MCF 10A (cell line): ENCODE results near the gene LTB4R. TPM values are rescaled to one million over a fixed set of nuclear protein-coding genes. Genes with fewer than 3 reads are reported as not detected.

Experiments used
- BruUV-seq: library from RNA; stranded (reverse); fragments of 400-500 nt; replicated peaks from 2 replicates; lab custom pipeline; 2021; lab: Mats Ljungman, UMichigan
- CTCF ChIA-PET: fragments of 300-600 bp; sonication (Branson Sonifier 250); formaldehyde crosslinking; extraction: SDS; loops from one replicate; lab custom pipeline; 2021; ENCODE audit warnings: antibody characterized with exemption, inconsistent platforms; lab: Yijun Ruan, JAX
- POLR2A ChIA-PET: fragments of 300-600, 350-650 bp; sonication (Branson Sonifier 250); formaldehyde crosslinking; extraction: SDS; loops from one replicate; lab custom pipeline; 2020; ENCODE audit warnings: antibody characterized with exemption, inconsistent platforms; lab: Yijun Ruan, JAX
- DNase-seq: peaks from one replicate; pipeline ENCODE4 v3.0.0-alpha.2; 2018; ENCODE audit not compliant: unreplicated experiment
- H3K27ac Mint-ChIP-seq: one replicate; pipeline ENCODE4 v1.8.0; 2022; ENCODE audit warnings: mild to moderate bottlenecking, low read depth, mixed read lengths; ENCODE audit not compliant: unreplicated experiment
- H3K27me3 Mint-ChIP-seq: one replicate; pipeline ENCODE4 v1.8.0; 2022; ENCODE audit warnings: mixed read lengths; ENCODE audit not compliant: insufficient read depth, unreplicated experiment
- H3K36me3 Mint-ChIP-seq: one replicate; pipeline ENCODE4 v1.8.0; 2022; ENCODE audit warnings: mild to moderate bottlenecking, moderate library complexity, mixed read lengths; ENCODE audit not compliant: insufficient read depth, unreplicated experiment
- H3K4me1 Mint-ChIP-seq: one replicate; pipeline ENCODE4 v1.8.0; 2022; ENCODE audit warnings: mixed read lengths; ENCODE audit not compliant: insufficient read depth, unreplicated experiment
- H3K4me3 Mint-ChIP-seq: one replicate; pipeline ENCODE4 v1.8.0; 2022; ENCODE audit warnings: mild to moderate bottlenecking, moderate library complexity, mixed read lengths; ENCODE audit not compliant: unreplicated experiment
- H3K9me3 Mint-ChIP-seq: one replicate; pipeline ENCODE4 v1.8.0; 2022; ENCODE audit warnings: mixed read lengths; ENCODE audit not compliant: unreplicated experiment
- CTCF ChIP-seq: fragments of 200-600 bp; IDR thresholded peaks from one replicate; pipeline ENCODE4 v1.8.0; 2022; ENCODE audit warnings: antibody characterized with exemption, mild to moderate bottlenecking; ENCODE audit not compliant: unreplicated experiment
- intact Hi-C: fragments of 100-400 bp; cut with micrococcal nuclease; formaldehyde crosslinking; loops from 2 replicates; pipeline ENCODE4 v1.14.1; 2022
- total RNA-seq: library from RNA; stranded (reverse); gene quantifications from 2 replicates; pipeline ENCODE4 v1.2.3, GENCODE V29; 2022

Gene LTB4R
- total RNA-seq, 1 experiment from 2014 or later: 15.8 TPM

- no peak for TF ChIP-seq CTCF
- no TSS peak for BruUV-seq
- CTCF ChIA-PET: interaction anchor here (5.3 to 5.6 kb wide), 2 partner anchors 10 to 92 kb away, joined by 34 to 108 read pairs; partner anchors contain the start of gene ADCY4
- Mint-ChIP-seq H3K4me3 (no peak overlapping the region), H3K9me3 (no peaks in the 10 kb centered on the region), H3K27me3 (peaks cover 13% of the 10 kb centered on the region), H3K4me1 (no peaks in the 10 kb centered on the region), H3K36me3 (no peaks in the 10 kb centered on the region), H3K27ac (no peak overlapping the region)
- intact Hi-C loops: no loop called here
- DNase-seq: no peak
- POLR2A ChIA-PET: interaction anchor here (0.6 to 0.9 kb wide), 2 partner anchors 14 to 98 kb away, joined by 3 read pairs; no protein-coding TSS in a partner anchor
These were observed 32.7 kb downstream of the LTB4R start for GRCh38 chr14:24343795-24344660.

GRCh38 chr14:24347134-24347533 is 35.8 kb downstream of the LTB4R start:
- ChIA-PET POLR2A (interaction anchor here (0.9 to 1.1 kb wide), 3 partner anchors 31 to 85 kb away, joined by 3 to 4 read pairs (median 3); partner anchors contain the start of genes DHRS1 and NOP9), CTCF (interaction anchor here (0.7 to 5.6 kb wide), 9 partner anchors 13 to 95 kb away, joined by 3 to 108 read pairs (median 5); partner anchors contain the start of genes ADCY4 and CIDEB)
- Mint-ChIP-seq H3K4me3 (no peak overlapping the region), H3K9me3 (no peaks in the 10 kb centered on the region), H3K36me3 (no peaks in the 10 kb centered on the region), H3K4me1 (peaks cover 7% of the 10 kb centered on the region), H3K27ac (no peak overlapping the region), H3K27me3 (peaks cover 27% of the 10 kb centered on the region)
- no peak for DNase-seq
- TF ChIP-seq CTCF: no peak
- intact Hi-C loops: no loop called here
- no TSS peak for BruUV-seq

- CTCF ChIA-PET: interaction anchor here (0.6 to 5.6 kb wide), 9 partner anchors 14 to 331 kb away, joined by 3 to 108 read pairs (median 7); partner anchors contain the start of gene ADCY4
- intact Hi-C loops: no loop called here
- DNase-seq: no peak
- TF ChIP-seq CTCF: no peak
- Mint-ChIP-seq H3K27me3 (peaks cover 27% of the 10 kb centered on the region), H3K4me3 (no peak overlapping the region), H3K36me3 (no peaks in the 10 kb centered on the region), H3K9me3 (no peaks in the 10 kb centered on the region), H3K4me1 (peaks cover 8% of the 10 kb centered on the region), H3K27ac (no peak overlapping the region)
- POLR2A ChIA-PET: interaction anchor here (0.7 to 1.0 kb wide), 2 partner anchors 48 to 49 kb away, joined by 3 to 4 read pairs; partner anchors contain the start of genes DHRS1 and NOP9
- BruUV-seq: no TSS peak
These were observed 36.9 kb downstream of the LTB4R start for GRCh38 chr14:24348186-24348585.

DNA sequence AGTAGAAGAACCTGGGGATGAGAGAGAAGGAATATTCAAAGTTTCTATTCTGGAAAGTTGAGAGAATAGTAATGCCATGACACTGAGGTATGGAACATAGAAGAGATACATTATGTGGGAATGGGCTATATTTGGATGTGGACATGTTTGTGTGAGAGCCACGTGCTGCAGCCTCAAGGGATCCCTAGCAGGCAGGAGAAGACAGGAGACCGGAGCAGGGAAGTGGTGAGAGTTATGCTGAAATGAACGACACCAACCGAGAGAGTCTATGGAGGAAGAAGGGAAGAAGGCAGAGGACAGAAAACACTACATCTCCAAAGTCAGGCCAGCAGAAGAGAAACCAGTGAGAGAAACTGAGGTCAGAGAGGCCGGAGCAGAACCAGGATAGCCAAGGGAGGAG is 38.4 kb downstream of the LTB4R start:
- Mint-ChIP-seq H3K4me1 (peaks cover 18% of the 10 kb centered on the region), H3K36me3 (no peaks in the 10 kb centered on the region), H3K9me3 (no peaks in the 10 kb centered on the region), H3K27ac (no peak overlapping the region), H3K4me3 (no peak overlapping the region), H3K27me3 (peaks cover 16% of the 10 kb centered on the region)
- TF ChIP-seq CTCF: no peak
- no TSS peak for BruUV-seq
- DNase-seq: no peak
- intact Hi-C loops: no loop called here
- POLR2A ChIA-PET: interaction anchor here (0.8 to 3.0 kb wide), 2 partner anchors 86 to 93 kb away, joined by 3 to 11 read pairs; partner anchors contain the start of gene SDR39U1
- CTCF ChIA-PET: interaction anchor here (0.6 to 5.6 kb wide), 9 partner anchors 10 to 82 kb away, joined by 3 to 40 read pairs (median 4); partner anchors contain the start of gene ADCY4
